GM21723 (cell line): ENCODE measurements around the gene CENPC.
"Not testable (repeated sequence)": the region's sequence is repeated elsewhere in the genome, so short reads cannot be mapped to it uniquely, and the experiment has no call there.

Experiments used
- ATAC-seq: cut with Tn5 transposase; IDR thresholded peaks from one replicate; pipeline ENCODE4 v1.9.1; 2021; ENCODE audit warnings: mild to moderate bottlenecking, moderate library complexity; ENCODE audit not compliant: unreplicated experiment

CENPC gene

DNA sequence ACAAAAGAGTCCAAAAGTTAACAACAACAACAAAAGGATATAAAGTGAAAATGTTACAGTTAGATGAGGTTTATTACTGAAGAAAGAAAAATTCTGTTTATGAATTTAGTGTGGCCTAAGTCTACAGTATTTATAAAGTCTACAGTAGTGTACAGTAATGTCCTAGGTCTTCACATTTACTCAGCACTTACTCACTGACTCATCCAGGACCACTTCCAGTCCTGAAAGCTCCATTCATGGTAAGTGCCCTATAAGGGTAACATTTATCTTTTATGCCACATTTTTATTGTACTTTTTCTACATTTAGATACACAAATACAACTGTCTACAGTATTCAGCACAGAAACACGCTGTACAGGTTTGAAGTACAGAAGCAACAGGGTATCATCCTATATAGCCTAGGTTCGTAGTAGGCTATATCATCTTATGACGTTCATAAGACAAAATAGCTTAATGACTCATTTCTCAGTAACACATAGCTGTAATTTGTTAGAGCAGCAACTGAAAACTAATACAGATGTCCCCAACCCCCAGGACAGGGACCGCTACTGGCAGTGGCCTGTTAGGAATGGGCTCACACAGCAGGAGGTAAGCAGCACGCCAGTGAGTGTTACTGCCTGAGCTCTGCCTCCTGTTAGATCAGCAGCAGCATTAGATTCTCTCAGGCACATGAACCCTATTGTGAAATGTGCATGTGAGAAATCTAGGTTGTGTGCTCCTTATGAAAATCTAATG lies 61.3 kb downstream of the CENPC start:
- ATAC-seq = no peak

DNA sequence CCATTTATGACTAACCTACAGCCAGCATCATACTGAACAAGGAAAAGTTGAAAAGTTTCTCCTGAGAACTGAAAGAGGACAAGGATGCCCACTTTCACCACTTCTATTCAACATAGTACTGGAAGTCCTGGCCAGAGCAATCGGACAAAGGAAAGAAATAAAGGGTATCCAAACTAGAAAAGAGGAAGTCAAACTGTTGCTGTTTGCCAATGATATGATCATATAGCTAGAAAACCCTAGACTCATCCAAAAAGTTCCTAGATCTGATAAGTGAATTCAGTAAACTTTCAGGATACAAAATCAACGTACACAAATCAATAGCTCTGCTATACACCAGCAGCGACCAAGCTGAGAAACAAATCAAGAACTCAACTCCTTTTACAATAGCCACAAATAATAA lies 64.5 kb downstream of the CENPC start:
- no peak for ATAC-seq

DNA sequence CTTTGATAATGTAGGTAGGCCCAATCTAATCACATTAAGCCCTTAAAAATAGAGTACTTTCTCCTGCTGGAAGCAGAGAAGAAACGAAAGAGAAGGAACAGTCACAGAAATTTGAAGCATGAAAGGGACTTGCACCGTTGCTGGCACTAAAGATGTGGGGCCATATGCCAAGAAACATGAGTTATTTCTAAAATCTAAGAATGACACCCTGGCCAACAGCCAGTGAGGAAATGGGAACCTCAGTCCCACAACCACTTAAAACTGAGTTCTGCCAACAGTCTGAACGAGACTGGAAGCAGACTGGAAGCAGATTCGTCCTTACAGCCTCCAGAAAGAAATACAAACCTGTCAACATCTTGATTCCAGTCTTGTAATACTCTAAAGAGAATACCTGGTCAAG lies 70.1 kb downstream of the CENPC start:
- ATAC-seq = no peak

DNA sequence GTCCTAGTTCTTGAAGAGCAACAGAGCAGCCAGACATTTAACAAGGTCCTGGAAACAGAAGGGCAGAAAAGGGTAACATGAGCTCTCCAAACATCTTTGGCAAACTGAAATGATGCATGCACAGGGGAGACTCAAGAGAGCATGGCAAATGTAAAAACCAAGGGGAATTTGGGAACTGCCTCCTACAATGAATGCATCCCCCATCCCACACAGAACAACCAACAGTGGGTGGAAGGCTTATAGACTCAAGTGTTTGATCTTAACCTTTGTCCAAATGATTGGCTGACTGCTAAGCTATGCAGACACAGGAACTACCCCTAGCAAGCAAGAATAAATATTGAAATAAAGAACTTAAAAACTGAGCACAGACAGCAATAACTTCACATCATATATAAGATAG lies 74.4 kb downstream of the CENPC start:
- ATAC-seq = no peak

DNA sequence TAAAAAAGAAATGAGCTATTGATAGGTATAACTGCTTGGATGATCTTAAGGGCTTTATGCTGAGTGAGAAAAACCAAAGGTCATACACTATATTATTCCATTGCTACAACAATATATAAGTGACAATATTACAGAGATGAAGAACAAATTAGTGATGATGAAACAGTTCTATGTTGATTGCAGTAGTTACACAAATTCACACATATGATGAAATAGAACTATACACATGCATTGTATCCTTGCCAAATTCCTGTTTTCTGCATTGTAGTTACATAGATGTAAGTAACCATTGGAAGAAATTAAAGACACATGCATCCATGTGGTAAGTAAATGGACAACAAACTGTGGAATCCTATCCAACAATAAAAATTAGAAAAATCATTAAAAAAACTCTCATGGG lies 76.5 kb downstream of the CENPC start:
- no peak for ATAC-seq

DNA sequence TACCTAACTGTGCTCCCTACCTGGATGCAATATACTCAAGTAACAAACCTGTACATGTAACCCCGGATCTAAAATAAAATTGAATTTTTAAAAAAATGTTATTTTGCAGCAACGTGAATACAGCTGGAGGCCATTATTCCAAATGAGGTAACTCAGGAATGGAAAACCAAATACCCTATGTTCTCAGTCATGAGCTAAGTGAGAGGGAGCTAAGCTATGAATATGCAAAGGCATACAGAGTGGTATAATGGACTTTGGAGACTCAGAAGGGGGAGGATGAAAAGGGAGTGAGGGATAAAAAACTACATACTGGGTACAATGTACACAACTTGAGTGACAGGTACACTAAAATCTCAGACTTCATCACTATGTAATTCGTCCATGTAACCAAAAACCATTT lies 78.6 kb downstream of the CENPC start:
- no peak for ATAC-seq

DNA sequence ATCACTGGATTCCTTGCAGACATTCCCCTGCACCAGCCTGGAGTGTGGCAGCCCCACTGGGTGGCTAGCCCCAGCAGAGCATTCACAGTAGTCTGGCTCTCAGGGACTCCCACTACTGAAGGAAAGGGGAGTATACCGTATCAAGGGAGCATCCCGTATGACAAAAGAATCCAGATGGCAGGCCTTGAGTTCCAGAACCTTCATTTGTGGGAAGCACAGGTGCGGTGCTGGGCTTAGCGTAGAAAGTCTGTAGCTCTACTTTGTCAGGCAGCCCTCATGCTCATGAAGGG lies 79.6 kb downstream of the CENPC start:
- no peak for ATAC-seq

DNA sequence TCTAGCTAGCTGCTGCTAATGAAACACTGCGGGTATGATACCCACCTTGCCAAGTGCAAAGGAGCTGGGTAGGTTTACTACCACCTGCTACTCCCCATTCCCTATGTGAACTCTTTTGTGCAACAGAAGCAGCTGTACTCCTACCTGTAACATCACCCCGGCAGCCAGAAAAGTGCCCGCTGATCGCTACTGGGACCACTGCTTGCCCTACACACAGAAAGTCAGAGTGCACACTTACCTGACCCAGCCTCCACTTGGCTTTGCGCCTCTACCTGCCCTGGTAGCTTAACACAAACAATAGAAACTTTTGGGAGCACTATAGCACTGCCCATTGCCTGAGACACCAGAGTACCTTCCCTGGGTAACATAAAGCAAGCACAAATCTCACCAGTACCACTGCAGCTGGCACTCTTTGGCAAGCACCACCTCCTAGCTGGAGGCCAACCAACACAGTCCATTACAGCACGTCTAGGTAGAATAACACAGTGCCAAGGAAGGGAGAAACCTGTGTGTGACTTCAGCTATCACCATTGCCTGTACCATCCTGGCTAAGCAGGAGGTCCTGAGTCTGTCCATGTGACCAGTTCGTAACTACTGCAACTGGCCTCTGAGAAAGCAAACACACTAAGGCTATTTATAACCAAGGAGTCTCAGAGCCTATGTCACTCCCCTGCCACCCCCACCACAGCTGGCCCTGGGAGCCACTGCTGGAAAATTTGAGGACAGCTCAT lies 80.1 kb downstream of the CENPC start:
- no peak for ATAC-seq

DNA sequence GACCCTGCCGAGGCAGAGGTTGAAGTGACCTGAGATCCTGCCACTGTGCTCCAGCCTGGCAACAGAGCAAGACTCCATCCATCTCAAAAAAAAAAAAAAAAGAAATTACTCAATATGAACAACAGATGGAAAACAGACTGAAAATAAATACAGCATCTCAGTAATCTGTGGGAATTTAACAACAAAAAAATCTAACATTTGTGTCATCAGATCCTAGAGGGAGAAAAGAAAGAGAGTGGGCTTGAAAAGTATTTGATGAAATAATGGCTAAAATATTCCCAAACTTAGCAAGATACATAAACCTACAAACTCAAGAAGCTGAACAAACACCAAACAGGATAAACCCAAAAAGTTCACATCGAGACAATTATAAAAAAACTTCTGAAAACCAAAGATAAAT lies 84.7 kb downstream of the CENPC start:
- no peak for ATAC-seq

DNA sequence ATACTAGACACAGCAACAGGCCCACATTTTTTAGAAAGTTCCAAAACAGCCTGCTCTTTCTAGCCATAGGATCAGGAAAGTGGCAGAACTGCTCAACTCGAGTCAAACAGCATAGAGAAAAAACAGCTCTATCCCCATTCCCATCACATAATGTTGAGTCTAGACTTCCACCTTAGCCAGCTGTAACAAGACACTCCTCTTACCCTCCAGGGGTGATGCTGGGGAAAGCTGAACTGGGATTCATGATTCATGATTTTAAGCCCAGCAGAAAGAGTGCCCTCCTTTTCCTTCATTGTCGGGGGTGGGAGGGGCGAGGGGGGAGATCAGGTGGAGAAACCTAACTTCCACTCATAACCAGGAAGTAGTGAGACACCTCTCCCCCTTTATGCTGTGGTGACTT lies 86.1 kb downstream of the CENPC start:
- ATAC-seq = no peak

DNA sequence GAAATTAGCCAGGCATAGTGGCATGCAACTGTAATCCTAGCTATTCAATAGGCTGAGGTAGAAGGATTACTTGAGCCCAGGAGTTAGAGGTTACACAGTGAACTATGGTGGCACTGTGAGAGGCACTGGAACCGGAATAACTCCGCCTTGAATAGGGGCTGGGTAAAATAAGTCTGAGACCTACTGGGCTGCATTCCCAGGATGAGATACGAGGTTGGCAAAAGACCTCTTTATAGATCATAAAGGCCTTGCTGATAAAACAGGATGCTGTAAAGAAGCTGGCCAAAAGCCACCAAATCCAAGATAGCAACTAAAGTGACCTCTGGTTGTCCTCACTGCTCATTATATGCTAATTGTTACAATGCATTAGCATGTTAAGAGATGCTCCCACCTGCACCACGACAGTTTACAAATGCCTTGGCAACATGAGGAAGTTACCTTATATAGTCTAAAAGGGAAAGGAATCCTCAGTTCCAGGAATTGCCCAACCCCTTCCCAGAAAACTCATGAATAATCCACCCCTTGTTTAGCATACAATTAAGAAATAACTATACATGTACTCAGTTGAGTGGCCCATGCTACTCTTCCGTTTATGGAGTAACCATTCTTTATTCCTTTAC lies 88.6 kb downstream of the CENPC start:
- ATAC-seq = no peak

DNA sequence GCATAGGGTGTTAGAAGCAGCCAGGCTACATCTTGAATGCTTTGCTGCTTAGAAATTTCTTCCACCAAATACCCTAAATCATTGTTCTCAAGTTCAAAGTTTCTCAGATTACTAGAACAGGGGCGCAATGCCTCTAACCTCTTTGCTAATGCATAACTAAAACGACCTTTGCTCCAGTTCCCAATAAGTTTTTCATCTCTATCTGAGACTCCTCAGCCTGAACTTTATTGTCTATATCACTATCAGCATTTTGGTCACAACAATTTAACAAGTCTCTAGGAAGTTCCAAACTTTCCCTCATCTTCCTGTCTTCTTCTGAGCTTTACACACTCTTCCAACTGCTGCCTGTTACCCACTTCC lies 92.5 kb downstream of the CENPC start:
- not testable (repeated sequence) for ATAC-seq

DNA sequence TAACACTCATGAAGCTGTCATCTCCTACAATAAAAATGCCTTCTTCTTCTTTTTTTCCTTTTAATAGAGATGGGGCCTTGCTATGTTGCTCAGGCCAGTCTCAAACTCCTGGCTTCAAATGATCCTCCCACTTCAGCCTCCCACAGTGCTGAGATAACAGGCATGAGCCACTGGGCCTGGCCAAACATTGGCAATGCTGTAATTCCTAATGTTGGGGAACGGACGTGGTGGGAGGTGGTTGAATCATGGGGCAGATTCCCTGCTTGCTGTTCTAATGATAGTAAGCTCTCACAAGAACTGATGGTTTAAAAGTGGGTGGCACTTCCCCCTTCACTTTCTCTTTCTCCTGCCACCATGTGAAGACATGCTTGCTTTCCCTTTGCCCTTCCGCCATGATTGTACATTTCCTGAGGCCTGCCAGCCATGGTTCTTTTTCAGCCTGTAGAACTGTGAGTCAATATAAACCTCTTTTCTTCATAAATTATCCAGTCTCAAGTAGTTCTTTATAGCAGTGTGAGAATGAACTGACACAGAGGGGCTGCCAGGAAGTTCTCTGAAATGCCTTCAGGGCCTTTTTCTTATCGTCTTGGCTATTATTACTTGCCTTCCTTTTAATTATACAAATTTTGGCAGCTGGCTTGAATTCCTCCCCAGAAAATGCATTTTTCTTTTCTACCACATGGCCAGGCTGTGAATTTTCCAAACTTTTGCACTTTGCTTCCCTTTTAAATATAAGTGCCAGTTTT lies 93.0 kb downstream of the CENPC start:
- ATAC-seq = no peak

DNA sequence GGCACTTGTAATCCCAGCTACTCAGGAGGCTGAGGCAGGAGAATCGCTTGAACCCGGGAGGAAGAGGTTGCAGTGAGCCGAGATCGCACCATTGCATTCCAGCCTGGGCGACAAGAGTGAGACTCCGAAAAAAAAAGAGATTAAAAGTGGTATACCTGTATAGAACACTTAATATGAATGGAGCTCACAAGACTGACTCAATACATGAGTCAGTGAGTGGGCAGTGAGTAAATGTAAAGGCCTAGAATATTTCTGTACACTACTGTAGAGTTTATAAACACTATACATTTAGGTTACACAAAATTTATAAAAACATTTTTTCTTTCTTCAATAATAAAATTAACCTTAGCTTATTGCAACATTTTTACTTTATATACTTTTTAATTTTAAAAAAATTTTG lies 93.8 kb downstream of the CENPC start:
- no peak for ATAC-seq

DNA sequence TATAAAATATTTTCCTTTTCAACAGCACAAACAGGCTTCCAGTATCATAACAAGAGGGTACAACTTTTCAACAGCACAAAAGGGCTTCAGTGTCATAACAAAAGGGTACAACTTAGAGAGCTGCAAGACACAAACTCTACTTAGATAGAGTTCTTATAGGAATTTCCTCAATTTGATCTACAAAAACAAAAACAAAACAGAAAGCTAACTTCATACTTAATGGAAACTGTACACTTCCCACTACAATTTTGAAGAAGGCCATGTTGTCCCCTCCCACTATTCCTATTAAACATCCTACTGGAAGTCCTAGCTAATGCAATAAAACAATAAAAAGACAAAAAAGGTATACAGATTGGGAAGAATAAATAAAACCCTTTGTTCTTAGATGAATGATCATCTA lies 96.7 kb downstream of the CENPC start:
- no peak for ATAC-seq

DNA sequence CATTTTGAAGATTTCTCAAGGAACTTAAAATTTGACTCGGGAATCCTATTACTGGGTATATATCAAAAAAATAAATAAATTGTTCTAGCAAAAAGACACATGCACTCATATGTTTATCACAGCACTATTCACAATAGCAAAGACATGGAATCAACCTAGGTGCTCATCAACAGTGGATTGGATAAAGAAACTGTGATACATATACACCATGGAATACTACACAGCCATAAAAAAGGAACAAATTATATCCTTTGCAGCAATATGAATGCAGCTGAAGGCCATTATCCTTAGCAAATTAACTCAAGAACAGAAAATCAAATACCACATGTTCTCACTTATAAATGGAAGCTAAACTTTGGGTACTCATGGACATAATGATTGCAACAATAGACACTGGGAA lies 97.4 kb downstream of the CENPC start:
- ATAC-seq = no peak

DNA sequence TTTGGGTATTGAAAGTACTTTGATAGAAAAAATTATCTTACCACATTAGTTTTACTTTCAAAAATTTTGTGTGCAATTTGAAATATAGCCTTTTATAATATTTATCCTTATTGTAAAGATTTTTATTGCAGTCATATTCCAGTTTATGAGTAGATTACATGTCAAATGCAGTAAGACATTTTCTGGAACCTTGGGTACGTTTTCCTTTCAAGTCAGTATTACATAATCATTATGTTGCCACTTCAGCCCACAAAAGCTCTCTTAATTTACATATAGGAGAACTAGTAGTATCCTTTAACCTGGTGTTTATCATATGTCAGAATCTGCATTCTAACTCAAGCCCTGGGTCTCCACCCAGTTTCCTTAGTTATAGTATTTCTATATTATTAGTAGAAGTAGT lies 98.5 kb downstream of the CENPC start:
- ATAC-seq = no peak

DNA sequence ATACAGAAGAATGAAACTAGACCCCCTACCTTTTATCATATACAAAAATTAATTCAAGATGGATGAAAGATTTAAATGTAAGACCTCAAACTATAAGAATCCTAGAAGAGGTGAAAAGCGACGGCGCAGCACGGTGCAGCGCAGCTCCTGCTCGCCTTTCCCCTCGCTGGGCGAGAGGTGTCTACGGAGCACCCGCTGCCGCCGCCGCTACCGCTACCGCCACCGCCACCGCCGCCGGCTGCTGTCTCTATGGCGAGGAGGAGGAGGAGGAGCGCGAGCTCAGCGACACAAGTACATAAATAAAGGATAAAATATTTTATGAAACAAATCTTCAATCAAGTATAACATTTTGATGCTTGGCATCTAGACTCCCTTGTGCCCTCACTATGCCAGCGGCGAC lies 99.4 kb downstream of the CENPC start:
- not testable (repeated sequence) for ATAC-seq

DNA sequence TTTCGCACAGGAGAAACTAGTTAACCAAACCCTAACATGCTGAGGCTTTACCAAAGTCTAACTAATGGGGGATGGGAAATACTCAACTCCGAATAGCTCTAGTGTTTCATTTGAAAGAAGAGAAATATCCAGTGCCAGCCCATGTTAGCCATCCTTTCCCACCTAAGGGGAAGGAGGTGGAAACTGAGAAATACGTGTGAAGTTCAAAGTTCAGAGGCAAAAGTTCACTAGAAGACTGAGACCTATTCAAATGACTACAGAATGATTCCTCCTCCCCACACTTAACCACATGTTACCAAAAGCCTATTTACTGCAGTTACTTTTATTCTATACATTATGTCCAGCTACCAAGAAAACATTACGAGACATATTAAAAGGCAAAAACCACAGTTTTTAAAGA lies 106.3 kb downstream of the CENPC start:
- no peak for ATAC-seq

DNA sequence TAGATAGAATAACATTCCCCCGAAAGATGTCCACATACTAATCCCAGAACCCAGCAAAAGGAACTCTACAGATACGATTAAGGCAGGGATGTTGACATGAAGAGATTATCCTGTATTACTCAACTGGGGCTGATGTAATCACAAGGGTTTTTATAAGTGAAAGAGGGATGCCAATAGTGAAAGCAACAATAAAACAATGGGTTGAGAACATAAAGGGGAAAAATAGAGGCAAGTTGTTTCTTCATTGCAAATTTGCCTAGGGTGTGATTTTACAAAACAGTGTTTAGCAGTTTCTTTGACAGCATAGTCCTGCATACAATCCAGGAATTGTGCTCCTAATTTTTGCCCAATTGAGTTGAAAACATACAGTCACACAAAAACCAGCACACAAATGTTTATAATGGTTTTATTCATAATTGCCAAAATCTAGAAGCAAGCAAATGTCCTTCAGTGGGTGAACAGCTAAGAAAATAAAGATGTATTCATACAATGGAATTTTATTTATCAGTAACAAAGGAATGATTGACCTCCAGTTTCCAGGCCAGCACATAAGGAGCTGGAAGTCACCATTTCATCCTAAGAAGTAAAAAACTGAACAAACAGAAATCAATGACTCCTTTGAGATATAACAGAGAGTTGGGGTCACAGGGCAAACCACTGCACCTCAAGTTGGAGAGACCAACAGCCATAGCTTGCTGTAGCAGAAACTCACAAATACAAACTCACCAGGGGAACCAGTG lies 107.2 kb downstream of the CENPC start:
- ATAC-seq = no peak

DNA sequence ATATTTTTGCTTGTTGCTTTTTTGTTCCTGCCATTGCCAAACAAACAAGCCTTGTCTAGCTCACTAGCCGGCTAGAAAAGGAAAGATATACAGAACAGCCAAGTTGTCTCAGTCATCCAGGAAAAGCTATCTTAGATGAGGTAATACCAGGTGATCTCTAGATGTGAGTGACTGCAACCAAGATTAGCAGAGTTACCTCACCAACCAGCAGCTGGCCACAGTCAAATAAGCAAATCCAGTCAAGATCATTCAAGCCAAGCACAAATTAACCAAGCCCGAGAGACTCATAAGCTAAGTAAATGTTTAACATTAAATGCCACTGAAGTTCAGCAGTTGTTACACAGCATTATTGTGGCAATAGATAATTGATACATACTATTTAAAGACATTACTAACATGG lies 108.6 kb downstream of the CENPC start:
- ATAC-seq = no peak
